Left lobe of liver (tissue), 2 donors: Measurements from ENCODE around the gene GSN. TPM values are rescaled to one million over a fixed set of nuclear protein-coding genes. Genes with fewer than 3 reads are reported as not detected.

ENCODE experiments used
- ATAC-seq: fragments of 200-7000 bp; cut with Tn5 transposase; one replicate; pipeline ENCODE4 v1.9.1; 2020; ENCODE audit warnings: mild to moderate bottlenecking, moderate library complexity
- DNase-seq: peaks from one replicate; pipeline ENCODE4 v3.0.0-alpha.2; 2020; ENCODE audit warnings: low spot score
- total RNA-seq: library from RNA; stranded (reverse); gene quantifications from one replicate; pipeline ENCODE4 v1.2.1, GENCODE V29; 2021
- donor health status: DM: no; HTN: no; CAD: no; lungs with moderate emphysema.
- donor health status: DM: no; HTN: yes; CAD: no.

GSN gene
- 30.8 TPM for total RNA-seq

DNA sequence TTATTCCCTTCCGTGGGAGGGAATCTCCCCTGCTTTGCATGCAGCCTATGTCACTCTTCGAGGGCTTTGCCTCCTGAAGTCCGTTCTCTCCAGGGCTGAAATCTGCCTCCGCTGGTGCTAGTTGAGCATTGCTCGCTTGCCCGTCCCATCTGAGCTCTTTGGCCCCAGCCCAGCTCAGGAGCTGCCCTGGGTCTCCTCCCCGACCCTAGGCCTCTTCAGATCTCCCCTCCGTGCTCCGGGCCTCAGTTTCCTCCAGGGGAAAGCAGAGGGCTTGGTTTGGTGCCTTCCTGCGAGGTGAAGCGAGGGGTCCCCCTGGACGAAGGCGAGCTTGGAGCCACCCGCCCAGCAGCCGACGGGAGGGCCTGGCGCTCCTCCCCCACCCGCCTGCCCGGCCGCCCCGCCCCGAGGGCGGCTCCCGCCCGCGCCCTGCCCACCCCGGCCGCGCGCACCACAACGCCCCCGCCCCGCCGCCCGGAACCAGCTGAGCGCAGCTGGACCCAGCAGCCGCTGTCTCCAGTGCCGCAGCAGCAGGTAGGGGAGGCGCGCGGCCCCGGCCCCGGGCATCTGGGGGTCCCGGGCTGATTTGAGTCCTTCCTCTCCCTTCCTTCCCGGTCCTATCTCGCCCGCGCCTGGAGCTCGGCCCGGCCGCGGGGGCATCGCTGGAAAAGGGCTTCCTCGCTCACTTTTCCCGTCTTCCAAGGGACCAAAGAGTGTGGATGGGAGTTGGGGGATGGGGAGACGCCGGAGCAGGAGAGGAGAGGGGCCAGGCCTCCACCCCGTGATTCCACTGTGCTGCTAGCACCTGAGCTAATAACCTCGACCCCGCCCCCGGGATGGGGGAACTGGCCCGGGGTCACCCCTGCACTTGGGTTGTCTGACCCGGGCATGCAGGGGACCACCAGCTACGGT, at the start of gene GSN:
Gene GSN (plus strand): TSS at position 474 of the 909 bp plus-strand sequence. CDS start 33,810 bp downstream, outside the sequence.
- peak; percentile 83 for DNase-seq
- ATAC-seq: peak; percentile 98

DNA sequence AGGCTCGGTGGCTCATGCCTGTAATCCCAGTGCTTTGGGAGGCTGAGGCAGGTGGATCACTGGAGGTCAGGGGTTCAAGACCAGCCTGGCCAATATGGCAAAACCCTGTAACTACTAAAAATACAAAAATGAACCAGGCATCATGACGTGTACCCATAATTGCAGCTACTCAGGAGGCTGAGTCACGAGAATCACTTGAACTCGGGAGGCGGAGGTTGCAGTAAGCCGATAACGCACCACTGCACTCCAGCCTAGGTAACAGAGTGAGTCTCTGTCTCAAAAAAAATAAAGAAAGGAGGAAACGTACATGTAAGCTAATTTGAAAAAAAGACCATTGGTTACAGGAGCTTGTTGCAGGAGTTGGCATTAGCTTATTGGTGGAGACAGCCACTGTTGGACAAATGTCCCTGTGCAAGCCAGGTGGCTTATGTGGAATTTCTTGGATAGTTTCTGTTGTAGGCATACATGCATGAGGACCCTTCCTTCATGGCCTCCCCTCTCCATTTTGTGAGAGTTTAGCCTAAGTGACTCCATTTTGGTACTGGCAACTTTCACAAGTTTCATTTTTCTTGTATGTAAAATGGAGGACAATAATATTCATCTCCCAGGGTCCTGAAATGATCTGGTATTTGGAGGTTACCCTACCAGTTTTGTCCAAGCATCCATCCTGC, 49.5 kb upstream of the GSN start:
- no peak for DNase-seq
- ATAC-seq: no peak

DNA sequence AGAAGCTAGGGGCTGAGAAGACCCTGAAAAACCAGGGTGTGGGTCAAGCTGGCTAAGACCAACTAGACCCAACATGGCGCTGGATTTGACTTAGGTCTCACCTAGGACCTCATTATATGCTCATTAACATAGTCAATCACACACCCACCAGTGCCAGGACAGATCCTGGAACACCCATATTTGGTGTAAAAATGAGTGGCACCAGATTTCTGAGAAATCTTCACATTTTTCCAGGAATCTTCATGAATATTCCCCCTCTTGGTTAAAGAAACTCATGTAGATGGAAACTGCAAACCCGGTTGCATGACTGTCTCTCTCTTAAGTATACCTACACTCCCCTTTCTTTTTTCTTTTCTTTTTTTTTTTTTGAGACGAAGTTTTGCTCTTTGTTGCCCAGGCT, 48.4 kb upstream of the GSN start:
- ATAC-seq: no peak

DNA sequence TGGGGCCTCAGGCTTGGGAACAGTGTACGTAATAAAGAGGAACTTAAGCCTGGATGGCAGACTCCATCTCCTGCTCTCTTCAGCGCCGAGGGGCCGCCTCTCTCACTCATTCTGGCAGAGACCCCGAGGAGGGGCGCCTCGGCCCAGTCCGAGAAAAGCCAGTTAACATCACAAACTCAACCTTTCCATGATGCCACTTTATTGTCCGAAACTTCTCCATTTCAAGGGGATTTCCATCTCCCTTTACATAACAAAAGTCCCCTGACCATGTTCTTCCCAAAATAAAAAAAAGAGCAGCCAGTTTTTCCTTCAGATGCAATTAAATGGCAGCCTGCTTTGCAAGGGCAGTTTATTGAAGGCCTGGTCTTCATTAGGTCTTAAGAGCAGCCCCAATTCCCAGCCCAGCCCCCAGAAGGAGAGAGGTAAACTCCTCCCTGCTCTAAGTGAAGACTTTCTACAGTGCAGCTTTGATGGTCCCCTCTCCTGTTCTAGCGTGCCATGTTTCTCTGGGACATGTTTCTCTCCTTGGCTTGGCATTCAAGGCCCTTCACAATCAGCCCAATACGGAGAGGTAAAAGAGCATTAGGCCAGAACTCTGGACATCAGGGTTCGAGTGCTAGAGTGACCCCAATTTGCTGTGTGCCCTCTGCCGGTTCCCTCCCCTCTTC, 46.8 kb upstream of the GSN start:
- DNase-seq (no peak), ATAC-seq (no peak)

More for the DNA sequence above, 48.4 kb upstream of the GSN start:
- no peak for DNase-seq

DNA sequence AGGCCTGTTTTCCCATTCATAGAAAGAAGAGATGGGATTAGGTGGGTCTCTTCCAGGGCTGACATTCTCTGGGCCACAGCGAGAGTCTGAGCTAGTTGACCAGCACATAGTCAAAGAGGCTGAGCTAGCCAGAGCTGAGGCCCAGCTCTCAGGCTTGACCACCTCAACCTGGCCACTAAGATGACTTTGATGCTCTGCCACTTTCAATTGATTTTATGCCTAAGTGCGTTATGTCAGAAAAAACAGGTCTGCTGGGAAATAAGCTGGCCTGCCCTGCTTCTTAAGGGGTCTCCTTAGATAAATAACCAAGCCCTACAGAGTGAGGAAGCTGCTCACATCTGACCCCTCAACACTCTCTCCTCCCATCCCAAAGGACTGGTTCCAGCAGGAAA, 46.3 kb upstream of the GSN start:
- DNase-seq (no peak), ATAC-seq (no peak)

DNA sequence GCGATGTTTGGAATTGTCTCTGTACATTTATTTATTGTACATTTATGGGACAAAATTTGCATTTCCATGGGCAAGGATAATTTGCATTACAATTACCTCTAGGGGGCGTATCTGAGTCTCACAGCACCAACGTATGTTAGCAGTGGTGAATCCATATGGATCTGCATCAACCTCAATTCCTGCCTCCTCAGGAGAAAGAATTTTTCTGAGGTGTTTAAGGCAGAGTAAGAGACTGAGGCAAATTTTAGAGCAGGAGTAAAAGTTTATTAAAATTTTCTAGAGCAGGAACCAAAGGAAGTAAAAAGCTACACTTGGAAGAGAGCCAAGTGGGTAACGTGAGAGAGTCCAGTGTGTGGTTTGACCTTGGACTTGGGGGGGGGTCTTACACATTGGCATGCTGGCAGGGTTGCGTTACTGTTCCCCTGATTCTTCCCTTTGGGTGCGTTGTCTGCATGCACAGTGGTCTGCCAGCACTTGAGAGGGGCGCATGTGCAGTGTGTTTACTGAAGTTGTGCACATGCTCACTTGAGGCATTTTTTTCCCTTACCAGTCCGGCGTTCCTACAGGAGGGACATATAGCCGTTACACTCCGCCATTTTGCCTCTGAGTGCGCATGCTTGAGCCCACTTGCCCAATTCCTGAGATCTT, 45.3 kb upstream of the GSN start:
- DNase-seq (no peak), ATAC-seq (peak; percentile 60)

DNA sequence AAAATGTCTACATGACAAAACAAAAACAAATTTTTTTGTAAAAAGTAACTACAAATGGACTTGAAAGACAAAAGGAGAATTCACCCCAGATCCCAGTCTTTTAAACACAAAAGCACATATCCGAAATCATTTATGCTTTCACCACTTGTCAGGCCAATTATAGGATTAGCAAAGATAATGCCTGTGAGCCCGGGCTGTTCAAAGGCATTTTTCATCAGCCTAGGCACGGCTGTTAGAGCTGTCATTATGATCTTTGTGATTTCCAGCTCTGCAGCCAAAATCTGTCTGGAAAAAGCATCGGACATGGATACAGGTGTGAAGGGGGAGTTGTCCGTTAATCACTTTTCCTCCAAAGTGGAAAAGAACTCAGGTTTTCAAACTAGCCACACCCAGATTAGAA, 42.7 kb upstream of the GSN start:
- DNase-seq (no peak), ATAC-seq (no peak)

DNA sequence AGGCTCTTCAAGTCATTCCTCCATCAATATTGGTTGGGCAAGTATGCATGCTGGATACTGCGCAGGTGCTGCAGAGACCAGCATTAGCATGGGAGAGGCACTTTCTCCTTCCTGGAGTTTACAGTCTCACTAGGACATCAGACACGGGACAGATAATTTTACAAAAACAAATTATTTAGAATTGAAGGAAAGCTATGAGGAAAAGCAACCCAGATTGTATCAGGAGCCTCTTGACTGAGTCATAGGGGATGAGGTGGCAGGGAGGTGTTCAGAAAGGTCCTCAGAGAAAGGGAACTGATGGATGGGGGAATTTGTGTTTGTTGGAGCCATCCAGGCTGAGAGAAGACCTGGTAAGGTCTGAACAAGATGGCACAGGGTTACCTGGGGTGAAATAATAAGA, 41.8 kb upstream of the GSN start:
- ATAC-seq (no peak), DNase-seq (no peak)

DNA sequence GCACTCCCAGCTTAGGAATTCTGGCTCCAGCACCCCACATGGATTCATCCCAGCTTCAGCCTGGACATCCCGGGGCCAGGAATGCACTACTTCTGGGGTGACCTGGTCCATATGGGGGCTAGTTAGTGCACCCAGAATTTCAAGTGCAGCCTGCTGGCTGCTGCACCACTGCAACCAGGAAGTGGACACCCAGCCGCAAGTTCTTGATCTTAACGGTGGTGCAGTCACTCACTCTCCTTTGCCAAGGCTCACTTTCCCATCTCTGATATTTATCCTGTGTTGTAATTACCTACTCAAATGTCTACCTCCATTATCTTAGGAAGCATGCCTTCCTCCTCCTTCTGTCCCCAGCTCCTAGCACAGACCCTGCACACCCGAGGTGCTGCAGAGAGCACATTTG, 40.1 kb upstream of the GSN start:
- DNase-seq (no peak), ATAC-seq (no peak)

DNA sequence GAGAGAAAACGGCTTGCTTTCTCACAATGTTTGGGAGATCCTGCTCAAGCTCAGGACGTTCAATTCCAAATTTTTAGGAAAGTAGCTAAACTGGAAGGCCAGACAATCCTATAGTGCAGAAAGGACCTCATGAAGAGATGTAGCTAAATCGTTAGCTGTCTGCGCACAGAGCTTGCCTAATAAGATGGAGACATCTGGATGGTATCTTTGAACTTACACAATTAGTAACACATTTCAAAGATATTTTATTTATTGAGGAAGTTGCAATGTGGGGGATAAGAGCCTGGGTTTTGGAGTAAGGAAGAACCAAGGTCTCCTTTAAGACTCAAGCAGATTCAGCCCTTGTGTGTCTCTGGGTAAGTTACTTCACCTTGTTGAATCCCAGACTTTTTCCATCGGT, 37.7 kb upstream of the GSN start:
- ATAC-seq: no peak

DNA sequence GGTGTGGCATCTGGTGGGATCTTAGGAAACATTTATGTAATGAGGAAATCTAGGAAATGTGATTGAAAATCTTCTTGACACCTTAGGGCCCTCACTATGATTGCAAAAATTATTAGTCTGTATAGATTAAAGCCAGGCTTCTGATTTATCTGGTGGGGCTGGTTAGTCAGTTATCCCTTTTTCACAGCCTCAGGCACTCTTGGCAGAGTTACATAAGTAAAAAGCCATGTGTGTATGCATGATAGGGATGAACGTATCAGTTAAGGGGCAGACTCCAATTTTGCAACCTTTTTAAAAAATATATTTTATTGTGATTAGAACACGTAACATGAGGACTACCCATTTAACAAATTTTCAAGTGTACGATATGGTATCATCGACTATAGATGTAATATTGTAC, 35.7 kb upstream of the GSN start:
- ATAC-seq (no peak), DNase-seq (no peak)

More for the DNA sequence above, 37.7 kb upstream of the GSN start:
- no peak for DNase-seq

DNA sequence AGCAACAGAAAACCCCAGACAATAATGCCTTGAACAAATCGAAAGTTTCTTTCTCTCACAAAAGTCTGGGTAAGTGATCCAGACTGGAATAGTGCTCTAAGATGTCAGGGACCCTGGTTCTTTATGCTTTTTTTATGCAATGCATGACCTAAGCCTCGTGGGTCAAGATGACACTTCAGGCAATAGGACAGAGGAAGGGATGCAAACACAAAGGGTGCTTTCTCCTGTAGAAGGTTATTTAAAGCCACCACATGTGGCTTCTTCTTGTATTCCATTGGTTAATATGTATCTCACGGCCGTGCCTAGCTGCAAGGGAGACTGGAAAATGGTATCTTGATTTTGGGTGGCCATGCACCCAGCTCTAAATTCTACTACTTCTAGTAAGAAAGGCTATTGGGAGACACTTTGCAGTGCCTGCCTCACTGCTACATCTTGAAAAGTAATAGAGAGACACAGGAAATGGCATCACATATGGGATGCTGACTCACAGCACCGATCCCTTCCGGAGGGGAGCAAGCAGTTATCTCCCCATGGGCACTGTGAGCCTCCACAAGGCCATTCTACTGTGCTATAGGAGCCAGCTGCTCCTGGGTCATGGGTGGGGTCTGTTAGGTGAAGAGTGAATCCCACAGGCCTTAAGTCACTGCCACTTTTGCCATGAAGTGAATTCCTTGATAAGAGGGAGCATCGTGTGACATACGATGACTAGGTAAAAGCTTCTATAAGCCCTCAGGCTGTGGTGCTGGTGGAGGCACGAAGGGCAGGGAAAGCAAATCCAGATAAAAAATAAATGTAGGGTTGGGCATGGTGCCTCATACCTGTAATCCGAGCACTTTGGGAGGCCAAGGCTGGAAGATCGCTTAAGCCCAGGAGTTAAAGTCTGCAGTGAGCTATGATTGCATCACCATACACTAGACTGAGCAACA, 33.8 kb upstream of the GSN start:
- DNase-seq: no peak
- ATAC-seq: no peak

DNA sequence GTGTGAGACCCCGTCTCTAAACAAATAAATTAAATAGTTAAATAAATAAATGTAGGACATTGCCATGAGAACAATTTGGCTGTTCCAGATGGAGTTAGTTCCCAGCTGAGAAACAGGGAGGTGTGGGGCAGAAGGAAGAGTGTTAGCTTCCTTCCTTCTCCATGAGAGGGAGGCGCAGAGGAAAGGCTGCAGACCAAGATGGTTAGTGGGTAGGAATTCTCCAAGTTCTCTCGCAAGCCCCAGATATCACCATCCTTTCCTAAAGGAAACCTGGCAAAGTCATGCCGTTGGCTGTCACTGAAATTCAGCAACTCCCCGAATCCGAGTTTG, 33.2 kb upstream of the GSN start:
- no peak for ATAC-seq

DNA sequence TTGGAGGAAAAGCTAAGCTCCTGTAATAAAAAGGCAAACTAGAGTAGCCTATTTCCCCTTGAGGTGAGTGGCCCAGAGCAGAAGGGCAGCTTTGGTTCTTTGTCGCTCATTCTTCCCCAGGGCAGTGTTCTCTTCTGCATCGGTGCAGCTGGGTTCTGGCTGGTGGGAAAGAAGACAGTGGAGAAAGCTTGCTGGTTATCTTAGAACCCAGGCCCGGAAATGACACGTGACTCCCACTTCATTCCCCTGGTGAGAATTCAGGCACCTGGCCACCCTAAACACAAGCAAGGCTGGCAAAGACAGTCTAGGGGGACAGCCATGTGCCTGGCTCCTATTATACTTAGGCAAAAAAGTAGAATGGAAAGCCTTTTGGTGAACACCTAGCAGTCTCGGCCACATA, 32.5 kb upstream of the GSN start:
- no peak for ATAC-seq
- no peak for DNase-seq

More for the DNA sequence above, 33.2 kb upstream of the GSN start:
- DNase-seq: no peak

DNA sequence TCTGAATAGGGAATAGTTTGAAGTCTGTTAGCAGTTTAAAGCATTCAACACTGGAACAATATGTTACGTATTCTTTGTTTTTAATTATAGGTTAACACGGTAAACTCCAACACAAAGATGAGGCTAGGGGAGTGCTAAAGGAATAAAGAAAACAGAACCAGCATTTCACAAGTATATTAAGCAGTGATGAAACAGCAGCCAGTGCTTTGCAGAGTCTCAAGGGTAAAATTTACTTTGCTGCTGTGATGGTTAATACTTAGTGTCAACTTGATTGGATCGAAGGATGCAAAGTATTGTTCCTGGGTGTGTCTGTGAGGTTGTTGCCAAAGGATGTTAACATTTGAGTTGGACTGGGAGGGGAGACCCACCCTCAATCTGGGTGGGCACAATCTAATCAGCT, 30.0 kb upstream of the GSN start:
- no peak for ATAC-seq
- DNase-seq: no peak

DNA sequence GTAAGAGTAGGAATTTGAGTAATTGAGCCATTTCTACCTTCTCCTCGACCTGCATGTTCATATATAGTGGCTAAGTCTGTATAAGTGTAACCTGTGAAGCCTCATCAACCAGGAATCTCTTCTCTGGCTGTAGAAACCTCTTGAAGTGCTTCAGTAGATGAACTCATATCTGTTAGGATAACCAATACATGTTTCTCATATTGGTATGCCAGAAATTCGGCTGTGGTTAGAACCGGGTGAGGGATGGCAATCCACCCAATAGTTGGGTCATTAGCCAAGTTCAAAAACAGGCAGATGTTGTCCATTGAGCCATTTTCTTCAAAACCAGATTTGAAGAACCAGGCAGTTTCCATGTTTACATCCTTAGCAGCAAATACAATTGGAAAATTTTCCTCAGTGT, 28.9 kb upstream of the GSN start:
- DNase-seq (no peak), ATAC-seq (no peak)

DNA sequence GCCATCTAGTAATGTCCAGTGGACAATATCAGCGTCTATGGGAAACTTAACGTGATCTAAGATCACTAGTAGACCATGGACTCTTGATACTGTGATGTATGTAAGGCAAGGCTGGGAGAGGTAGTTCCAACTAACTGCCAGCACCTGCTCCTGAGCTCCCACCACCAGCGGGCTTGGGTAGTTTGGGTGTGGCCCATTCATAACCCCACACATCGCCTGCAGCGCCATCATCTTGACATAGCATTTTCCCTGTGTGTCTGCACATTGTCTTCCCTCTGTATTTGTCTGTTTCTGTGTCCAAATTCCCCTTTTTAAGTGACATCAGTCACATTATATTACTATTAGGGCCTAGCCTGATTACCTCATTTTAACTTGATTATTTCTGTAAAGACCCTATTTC, 28.1 kb upstream of the GSN start:
- no peak for DNase-seq
- no peak for ATAC-seq

DNA sequence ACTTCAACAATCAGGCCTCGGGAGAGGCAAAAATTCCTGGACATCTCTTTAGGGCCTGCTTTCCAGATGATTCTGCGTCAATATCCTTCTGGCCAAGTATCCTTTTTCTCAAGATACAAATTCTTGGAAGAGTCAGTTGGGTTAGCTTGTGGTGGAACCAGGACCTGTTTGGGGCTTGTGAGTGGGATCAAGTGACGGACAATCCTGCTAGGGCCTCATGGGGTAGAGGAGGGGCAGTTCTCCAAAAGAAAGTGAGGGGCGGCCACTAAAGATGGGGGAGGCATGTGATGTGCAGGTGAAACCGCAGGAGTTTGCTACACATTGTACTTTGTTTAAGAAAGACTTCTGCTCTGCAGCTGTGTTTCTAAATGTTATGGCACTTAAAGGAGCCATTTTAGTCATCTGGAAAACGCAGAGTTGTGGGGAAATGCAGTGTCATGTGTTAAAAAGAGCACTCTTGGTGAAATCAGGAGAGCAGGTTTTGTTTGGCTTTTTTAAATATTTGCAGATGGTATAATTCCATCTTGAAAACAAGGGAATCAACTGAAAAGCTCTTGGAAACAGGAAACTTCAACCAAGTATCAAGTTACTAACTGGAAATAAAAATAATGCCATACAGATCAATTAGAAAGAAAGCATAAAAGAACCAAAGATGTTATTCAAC, 27.4 kb upstream of the GSN start:
- no peak for ATAC-seq

DNA sequence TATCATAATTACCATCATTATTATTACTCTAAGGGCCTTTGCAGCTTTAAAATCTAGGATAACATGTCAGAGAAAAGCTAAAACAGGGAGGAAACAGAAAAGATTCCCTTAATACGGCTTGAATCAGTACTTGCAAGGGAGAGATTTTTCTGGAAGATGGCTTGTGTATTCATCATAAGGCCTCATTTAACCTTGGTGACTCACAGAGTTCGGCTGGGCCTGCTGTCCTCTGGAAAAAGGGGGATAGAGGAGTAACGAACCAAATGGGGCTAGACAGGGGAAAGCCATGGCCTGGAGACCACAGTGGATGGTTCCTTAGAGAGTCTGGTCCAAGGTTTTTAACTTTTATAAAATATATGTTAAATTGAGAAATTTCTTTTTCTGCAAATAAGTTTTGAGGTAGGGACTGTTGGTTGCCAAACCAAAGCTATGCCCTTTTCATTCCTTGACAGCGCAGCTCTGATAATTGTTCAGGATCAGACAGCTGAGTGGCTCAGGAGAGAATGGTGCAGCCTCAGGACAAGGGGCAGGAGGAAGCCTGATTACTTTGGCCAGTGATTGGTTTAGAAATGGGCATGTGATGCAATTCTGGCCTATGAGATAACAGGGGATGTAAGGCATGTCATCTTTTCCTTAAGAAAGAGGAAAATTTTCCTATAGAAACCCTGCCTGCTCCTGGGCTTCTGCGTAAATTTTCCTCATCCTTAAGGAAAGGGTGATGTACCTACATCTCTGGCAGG, 25.6 kb upstream of the GSN start:
- ATAC-seq: no peak
- DNase-seq: no peak

More for the DNA sequence above, 27.4 kb upstream of the GSN start:
- DNase-seq: no peak
